Cardiac septum (tissue), 1 donor: ENCODE results near the gene PATZ1. TPM values are rescaled to one million over a fixed set of nuclear protein-coding genes. Genes with fewer than 3 reads are reported as not detected.

Source experiments
- DNase-seq: peaks from one replicate; pipeline ENCODE4 v3.0.0-alpha.2; 2020; ENCODE audit warnings: low spot score
- intact Hi-C: fragments of 100-400 bp; cut with DNase I; formaldehyde crosslinking; loops from one replicate; pipeline ENCODE4 v1.14.0; 2022
- total RNA-seq: library from RNA; stranded (reverse); fragmentation: NEBNext Ultra II Directional; extraction: Animal tissue kit (Norgen Biotek cat#: 25700); gene quantifications from one replicate; pipeline ENCODE4 v1.2.1, GENCODE V29; 2021
- donor health status: DM: no; HTN: no; CAD: no.

PATZ1 gene
- total RNA-seq, 1 donor from 2014 or later, result 11.9 TPM

DNA sequence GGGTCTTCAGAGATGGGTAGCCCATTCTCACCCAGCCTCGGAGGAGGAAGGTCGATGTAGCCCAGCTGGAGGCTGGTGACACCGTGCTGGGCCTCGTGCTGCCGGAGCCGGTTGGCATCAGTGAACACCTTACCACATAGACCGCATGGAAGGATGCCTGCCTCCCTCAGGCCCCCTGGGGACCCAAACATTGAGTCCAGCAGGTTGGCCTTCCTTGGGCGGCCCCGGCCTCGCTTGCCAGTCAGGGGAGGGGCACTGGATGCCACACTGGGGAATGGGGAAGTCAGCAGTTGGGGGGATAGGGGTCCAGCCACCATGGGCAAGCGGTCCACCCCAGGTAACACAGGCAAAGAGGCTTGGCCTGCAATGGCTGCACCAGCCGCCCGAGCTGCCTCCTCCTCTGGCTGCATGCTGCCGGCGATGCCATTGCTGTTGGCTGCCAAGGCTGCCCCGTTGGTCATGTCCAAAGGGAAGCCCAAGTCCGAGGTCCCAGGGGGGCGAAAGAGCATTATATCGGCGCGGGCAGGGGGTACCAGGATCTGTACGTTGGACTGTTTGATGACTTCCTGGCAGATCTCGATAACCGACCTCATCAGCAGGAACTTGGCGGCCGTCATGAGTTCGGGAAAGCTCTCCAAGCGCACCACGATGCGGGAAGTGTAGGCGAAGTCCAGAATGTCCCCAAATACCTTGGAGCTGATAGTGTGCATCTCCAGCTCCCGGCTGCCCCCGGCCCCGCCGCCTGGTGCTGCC is 1.4 kb downstream of the PATZ1 start:
- intact Hi-C loops, result loop anchor here (5.0 to 10.0 kb wide), 2 partner anchors 153 to 290 kb away; partner anchors contain the start of gene SFI1
- no peak for DNase-seq

DNA sequence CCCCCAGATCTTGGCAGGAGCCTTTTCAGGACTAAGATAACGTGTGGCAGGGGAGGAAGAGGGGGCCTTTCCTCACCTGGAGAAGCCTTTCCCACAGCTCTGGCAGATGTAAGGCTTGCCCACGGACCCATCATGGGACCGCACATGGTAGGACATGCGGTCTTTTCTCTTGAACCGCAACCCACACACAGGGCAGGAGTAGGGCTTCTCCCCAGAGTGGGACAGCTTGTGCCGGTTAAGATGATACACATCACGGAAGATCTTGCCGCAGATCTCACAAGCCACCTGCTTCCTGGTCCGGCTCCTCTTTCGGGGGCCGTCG is 1.9 kb downstream of the PATZ1 start:
- no peak for DNase-seq
- intact Hi-C loops, result loop anchor here (10.0 kb wide), 1 partner anchor 291 kb away; no protein-coding TSS in a partner anchor

DNA sequence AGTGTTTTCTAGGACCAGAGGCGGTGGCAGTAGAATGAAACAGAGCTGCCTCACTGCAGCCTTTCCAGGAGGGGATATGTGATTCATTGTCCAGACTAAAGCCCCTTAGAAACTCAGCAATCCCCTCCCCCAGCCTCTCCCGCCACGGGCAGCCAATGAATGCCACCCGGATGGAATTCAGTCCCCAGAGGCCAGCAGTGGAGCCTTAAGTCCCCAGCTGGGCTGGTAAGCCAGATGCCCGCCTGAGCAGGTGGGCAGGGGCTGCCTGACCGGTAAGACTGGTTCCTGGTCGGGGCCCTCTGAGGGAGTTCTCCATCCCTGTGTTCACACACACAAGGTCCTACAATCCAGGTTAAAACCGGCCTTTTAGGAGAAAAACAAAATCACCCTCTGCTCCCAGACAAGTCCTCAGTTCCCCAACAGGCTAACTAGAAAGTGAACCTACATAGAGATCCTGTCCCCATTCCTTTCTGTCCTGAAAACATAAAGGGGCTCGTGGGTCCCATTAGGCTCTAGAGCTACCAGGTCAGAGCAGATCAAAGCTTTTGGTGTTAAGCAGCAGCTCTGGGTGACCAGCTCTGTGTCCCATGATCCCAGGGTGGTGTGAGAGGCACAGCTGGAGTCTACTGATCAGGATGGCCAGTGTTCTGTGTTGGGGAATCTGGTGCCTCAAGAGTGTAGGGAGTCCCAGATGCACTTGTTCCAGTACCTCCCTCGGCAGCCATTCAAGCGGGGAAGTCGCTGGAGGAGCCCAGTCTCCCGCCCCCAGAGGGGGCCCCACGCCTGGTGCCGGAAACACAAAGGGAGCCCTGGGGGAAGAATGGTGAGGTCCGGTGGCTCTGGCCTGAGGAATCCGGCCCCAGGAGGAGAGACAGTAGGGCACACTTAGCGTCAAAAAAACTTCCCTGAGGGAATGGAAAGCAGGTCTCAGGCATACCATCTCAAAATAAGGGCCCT is 2.6 kb downstream of the PATZ1 start:
- intact Hi-C loops, result loop anchor here (10.0 kb wide), 1 partner anchor 291 kb away; no protein-coding TSS in a partner anchor
- no peak for DNase-seq

GRCh38 chr22:31342389-31343140 is 3.6 kb downstream of the PATZ1 start:
- no peak for DNase-seq
- intact Hi-C loops, result loop anchor here (10.0 kb wide), 1 partner anchor 292 kb away; no protein-coding TSS in a partner anchor

DNA sequence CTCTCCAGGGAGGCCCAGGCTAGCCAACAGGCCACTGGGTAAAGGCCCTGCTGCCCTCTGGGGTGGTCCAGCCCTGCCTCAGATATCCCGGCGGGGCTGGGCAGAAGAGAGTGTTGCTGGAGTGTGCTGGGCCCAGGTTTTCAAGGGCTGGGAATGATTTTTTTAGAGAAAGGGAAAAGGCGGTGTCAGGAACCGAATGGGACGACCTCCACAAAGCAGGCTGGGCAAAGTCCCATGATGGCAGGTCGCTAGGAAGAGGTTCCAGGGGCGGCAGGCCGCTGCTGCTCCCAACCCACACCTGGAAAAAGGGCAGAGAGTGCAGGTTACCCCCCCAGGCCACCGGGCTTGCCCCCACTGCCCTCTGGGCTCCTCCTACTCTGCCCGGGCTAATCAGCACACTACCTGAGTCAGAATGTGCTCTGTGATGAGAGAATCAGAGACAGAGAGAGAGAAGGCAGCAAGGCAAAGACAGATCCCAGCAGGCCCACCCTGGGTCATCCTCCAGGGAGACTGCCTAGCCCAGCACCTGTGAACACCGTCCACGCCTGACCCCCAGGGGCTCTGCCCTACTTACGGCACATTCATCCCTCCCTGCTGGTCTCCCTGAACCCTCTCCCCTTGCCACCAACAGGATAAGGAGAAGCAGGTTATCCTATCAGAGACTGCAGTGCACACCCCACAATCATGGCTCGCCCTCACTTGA is 4.6 kb downstream of the PATZ1 start:
- no peak for DNase-seq
- intact Hi-C loops, result loop anchor here (10.0 kb wide), 1 partner anchor 293 kb away; no protein-coding TSS in a partner anchor

DNA sequence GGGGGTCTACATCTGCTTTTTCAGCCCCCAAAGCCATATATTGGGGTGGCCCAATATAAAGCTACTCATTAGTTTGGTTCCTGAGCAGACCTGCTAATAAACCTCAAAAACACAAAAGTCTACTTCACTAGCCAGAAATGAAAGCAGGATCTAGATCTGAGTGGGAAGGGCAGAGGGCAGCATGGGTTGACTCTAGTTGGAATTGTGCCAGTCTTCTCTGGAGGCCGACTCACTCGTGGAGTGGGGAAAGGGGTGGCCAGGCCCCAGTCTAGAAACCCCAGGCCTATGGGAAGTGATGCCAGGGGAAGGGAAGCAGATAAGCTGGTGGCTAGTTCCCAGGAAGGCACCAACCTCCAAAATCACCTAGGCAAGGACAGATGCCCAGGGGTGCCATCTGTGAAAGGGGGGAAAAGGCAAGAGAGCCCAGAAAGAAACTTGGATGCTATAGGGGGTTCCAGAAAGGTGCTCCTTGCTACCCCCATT is 5.3 kb downstream of the PATZ1 start:
- intact Hi-C loops, result loop anchor here (10.0 kb wide), 1 partner anchor 294 kb away; no protein-coding TSS in a partner anchor
- DNase-seq, result no peak

- no peak for DNase-seq
- intact Hi-C loops, result loop anchor here (10.0 kb wide), 1 partner anchor 294 kb away; no protein-coding TSS in a partner anchor
Observed at GRCh38 chr22:31340360-31340759, 5.8 kb downstream of the PATZ1 start.

GRCh38 chr22:31339148-31339832 is 6.9 kb downstream of the PATZ1 start:
- intact Hi-C loops, result no loop called here
- DNase-seq, result no peak

DNA sequence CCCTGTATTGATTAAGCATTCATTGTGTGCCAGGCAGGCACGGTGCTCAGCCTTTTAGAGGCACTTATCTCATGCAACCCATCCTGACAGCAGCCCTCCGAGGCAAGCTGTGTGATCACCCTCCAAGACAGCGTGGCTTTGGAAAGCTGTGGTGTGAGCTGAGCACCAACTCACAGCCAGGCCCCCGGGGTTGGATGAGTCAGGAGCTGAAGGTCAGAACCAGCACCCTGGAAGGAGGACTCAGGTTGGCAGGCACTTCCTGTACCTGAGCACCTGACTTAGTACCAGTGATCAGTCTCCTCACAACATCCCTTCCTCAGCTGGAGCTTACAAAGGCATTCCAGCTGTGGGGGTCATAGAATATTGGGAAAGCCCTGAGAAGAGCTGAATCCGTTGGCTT is 9.0 kb downstream of the PATZ1 start:
- DNase-seq, result no peak
- intact Hi-C loops, result no loop called here

DNA sequence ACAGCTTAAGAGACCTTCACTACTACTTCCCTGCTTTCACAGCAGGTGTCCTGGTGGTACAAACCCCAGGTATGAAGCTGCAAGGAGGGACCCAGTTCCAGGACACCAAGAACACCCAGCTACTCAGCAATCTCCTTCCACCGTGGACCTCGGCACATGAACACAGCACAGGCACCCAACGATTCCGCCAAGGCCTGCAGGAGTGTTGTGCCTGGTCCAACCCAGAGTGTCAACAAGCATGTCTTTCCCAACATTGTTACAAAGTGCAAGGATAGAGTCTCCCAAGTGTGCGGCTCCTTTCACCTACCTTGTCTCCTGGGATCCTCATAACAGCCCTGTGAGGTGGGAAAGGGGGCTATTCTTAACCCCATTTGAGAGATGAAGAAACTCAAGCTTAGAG is 11.8 kb downstream of the PATZ1 start:
- intact Hi-C loops, result no loop called here
- no peak for DNase-seq

DNA sequence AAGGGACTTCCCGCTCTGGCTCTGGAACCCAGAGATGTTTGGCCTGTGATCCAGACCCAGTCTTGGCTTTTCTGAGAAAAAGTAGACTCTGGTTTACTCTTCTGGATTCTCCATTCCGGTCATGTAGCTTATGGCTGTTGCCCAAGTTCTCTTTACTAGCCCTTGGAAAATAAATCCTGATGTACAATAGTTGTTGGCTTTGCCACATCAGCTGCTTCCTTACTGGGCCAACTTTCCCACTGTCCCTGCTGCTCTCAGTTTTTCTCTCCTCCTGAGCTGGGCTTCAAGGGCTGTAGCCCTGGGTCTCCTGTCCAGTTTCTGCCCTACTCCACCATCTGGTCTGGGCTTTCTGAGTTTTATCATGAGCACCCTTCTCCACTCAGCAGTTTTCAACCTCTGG is 12.5 kb downstream of the PATZ1 start:
- intact Hi-C loops, result no loop called here
- DNase-seq, result no peak

DNA sequence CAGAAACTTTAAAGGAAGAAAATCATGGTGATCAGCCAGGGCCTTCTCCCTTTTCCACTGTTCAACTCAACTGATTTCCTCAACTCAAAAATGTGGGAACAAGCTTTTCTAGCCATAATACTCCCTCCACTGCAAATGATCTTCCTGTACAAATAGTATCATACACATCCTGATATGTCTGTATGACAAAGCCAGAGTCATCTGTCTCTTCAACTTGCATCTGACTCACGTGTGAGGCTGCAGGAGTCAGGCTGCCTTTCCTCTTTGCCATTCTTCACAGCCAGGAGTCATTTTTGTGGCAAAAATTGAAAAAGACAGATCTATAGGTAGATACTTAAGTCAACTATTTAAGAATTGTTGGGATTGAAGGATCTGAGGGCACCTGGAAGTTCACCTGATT is 13.3 kb downstream of the PATZ1 start:
- intact Hi-C loops, result no loop called here
- no peak for DNase-seq

DNA sequence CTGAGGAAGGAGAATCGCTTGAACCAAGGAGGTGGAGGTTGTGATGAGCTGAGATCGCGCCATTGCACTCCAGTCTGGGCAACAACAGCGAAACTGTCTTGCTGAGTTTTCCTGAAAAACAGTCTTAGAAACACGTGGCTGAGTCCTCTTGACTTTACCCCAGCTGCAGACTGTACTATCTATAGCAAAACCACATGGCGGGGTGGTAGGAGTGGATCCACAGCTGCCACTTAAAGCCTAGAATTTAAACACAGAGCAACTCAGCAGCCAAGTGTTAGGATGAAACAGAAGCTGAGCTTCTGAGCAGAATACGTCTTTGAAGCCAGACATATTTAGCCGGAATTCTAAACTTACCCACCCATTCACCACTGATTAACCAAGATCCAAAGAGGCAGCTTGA is 14.1 kb downstream of the PATZ1 start:
- DNase-seq, result no peak
- intact Hi-C loops, result no loop called here

GRCh38 chr22:31329453-31330215 is 16.5 kb downstream of the PATZ1 start:
- DNase-seq, result no peak
- intact Hi-C loops, result no loop called here

- intact Hi-C loops, result no loop called here
- DNase-seq, result no peak
Observed at GRCh38 chr22:31329029-31329428, 17.1 kb downstream of the PATZ1 start.

DNA sequence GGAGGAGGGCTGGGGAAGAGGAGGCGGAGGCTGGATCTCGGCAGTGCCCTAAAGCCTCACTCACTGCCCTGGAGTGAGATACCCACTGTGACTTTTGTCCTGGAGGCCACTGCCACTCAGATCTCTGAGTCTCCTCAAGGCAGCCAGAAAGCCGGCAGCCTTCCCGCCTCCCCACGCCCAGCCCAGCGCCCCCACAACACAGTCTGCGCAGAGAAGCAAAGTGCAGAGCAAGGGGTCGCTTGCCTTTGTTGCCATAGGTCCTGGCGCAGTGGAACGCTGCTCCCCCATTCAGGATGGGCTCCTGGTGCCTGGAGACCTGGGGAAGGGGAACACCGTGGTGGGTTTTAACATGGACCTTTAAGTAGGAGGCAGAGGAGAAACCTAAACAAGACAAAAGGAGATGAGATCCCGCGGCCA is 17.6 kb downstream of the PATZ1 start:
- intact Hi-C loops, result no loop called here
- DNase-seq, result no peak

DNA sequence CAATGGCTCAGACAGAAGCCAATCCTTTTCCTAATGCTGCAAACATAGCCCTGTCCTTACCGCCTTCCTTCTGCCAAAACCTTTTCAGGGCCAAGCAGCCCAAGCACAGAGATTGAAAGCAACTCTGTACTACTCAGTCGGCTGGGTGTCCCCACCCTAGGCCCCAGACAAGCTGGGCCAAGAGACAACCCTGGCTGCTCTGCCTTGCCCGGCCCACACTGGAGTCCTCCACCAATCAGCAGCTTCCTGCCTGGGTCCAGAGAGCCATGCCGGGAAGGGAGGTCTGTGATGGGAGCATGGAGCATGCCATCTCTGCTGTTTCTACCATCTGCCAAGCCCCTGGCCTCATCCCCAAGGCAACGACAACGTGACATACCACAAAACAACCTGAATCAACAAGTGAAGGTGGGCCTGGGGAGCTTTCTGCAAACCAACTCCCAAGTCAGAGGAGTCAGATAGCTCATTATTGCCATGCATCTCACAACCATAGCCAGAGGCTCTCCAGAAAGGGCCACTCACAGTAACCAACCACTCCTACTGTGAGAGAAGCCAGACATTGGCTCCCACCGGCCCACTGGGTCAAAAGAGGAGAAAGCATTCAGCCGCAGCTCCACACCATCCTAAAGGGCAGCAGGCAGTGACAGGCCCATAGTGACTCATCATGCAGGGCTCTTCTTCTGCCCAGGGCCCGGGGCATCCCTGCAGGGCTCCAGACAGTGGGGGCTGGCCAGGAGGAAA is 18.2 kb downstream of the PATZ1 start:
- DNase-seq, result no peak
- intact Hi-C loops, result no loop called here
